HCT116 (cell line): Measurements from ENCODE around the gene DENND1A. TPM values are rescaled to one million over a fixed set of nuclear protein-coding genes. Genes with fewer than 3 reads are reported as not detected.

Source experiments
- ATAC-seq: fragments of 200-7000 bp; cut with Tn5 transposase; 2 replicates; pipeline ENCODE4 v1.9.1; 2020; ENCODE audit warnings: mild to moderate bottlenecking, moderate library complexity
- BruUV-seq: library from RNA; stranded (reverse); fragments of 400-500 nt; replicated peaks from 2 replicates; lab custom pipeline; 2021; lab: Mats Ljungman, UMichigan
- CTCF ChIA-PET: fragments of 300-600 bp; sonication (Branson Sonifier 250); formaldehyde crosslinking; loops from one replicate; lab custom pipeline; 2021; ENCODE audit warnings: antibody characterized with exemption; lab: Charles Lee
- POLR2A ChIA-PET: fragments of 300-600, 350-600 bp; sonication (Branson Sonifier 250); formaldehyde crosslinking; loops from one replicate; lab custom pipeline; 2021; ENCODE audit warnings: antibody characterized with exemption; lab: Charles Lee
- RAD21 ChIA-PET, 2 experiments: fragments of 300-600 bp; sonication (Branson Sonifier 250); formaldehyde crosslinking; loops; one replicate each; lab custom pipeline; 2023; ENCODE audit warnings: low total read pairs in 2 of 2; ENCODE audit not compliant: uncharacterized antibody in 2 of 2, unreplicated experiment in 2 of 2, low non-redundant PET in 1 of 2; lab: Charles Lee
- DNase-seq: peaks from one replicate; pipeline ENCODE4 v3.0.0-alpha.2; 2010; ENCODE audit warnings: low read depth, low spot score
- H2AFZ ChIP-seq: fragments of 200-600 bp; shearing (Covaris generic), sonication (generic); 2 replicates; pipeline ENCODE4 v1.6.1; 2017; ENCODE audit warnings: low read depth, mixed run types, mixed read lengths, antibody characterized with exemption, low read length; ENCODE audit not compliant: poor library complexity, severe bottlenecking
- H3K27ac ChIP-seq: 2 replicates; pipeline ENCODE4 v1.5.1; 2012; ENCODE audit warnings: low read depth, low read length
- H3K27me3 ChIP-seq: fragments of 200-600 bp; sonication (generic); 2 replicates; pipeline ENCODE4 v1.6.1; 2016; ENCODE audit warnings: mixed run types, low read length, mixed read lengths; ENCODE audit not compliant: insufficient read depth
- H3K36me3 ChIP-seq, 2 experiments: fragments of 200-500 bp in 1 of 2; fragments of 200-600 bp in 1 of 2; sonication (Bioruptor generic) in 1 of 2; sonication (generic) in 1 of 2; 2 replicates each; pipeline versions ENCODE4 v1.5.1 to v1.6.1; 2014 to 2016; ENCODE audit warnings: low read length in 2 of 2, inconsistent platforms in 1 of 2, mixed read lengths in 1 of 2, mixed run types in 1 of 2; ENCODE audit not compliant: insufficient read depth in 2 of 2, control insufficient read depth in 1 of 2
- H3K4me1 ChIP-seq, 2 experiments: fragments of 200-600 bp in 1 of 2; sonication (generic) in 1 of 2; 2 replicates each; pipeline versions ENCODE4 v1.5.1 to v1.6.1; 2012 to 2017; ENCODE audit warnings: low read length in 2 of 2, inconsistent platforms in 1 of 2, mild to moderate bottlenecking in 1 of 2, mixed read lengths in 1 of 2, mixed run types in 1 of 2, moderate library complexity in 1 of 2; ENCODE audit not compliant: insufficient read depth in 2 of 2, control insufficient read depth in 1 of 2
- H3K4me2 ChIP-seq: fragments of 200-600 bp; sonication (generic); 2 replicates; pipeline ENCODE4 v1.6.1; 2017; ENCODE audit warnings: mixed run types, low read length, mixed read lengths
- H3K4me3 ChIP-seq, 2 experiments: fragments of 200-600 bp in 1 of 2; sonication (generic) in 1 of 2; replicated peaks in 1 of 2; 2 replicates each; pipeline ENCODE4 v1.5.1; 2011 to 2016; ENCODE audit warnings: low read length in 2 of 2, control low read depth in 1 of 2, low read depth in 1 of 2, mild to moderate bottlenecking in 1 of 2, mixed read lengths in 1 of 2, mixed run types in 1 of 2
- H3K79me2 ChIP-seq: fragments of 200-600 bp; sonication (generic); 2 replicates; pipeline ENCODE4 v1.6.1; 2017; ENCODE audit warnings: mild to moderate bottlenecking, mixed run types, low read length, moderate library complexity, mixed read lengths; ENCODE audit not compliant: insufficient read depth
- H3K9ac ChIP-seq: fragments of 200-600 bp; sonication (generic); 2 replicates; pipeline ENCODE4 v1.6.1; 2016; ENCODE audit warnings: low read length, mixed read lengths
- H3K9me2 ChIP-seq: fragments of 200-600 bp; sonication (generic), shearing (Covaris generic); 2 replicates; pipeline ENCODE4 v1.6.1; 2017; ENCODE audit warnings: mixed run types, mild to moderate bottlenecking, moderate library complexity; ENCODE audit not compliant: insufficient read depth
- H3K9me3 ChIP-seq, 2 experiments: fragments of 200-500 bp in 1 of 2; fragments of 200-600 bp in 1 of 2; sonication (Bioruptor generic) in 1 of 2; sonication (generic) in 1 of 2; 2 replicates each; pipeline ENCODE4 v1.6.1; 2014 to 2017; ENCODE audit warnings: low read length in 2 of 2, mixed read lengths in 2 of 2, inconsistent platforms in 1 of 2, low read depth in 1 of 2, mild to moderate bottlenecking in 1 of 2, mixed run types in 1 of 2, moderate library complexity in 1 of 2; ENCODE audit not compliant: control insufficient read depth in 1 of 2, insufficient read depth in 1 of 2
- H4K20me1 ChIP-seq: fragments of 200-600 bp; sonication (generic), shearing (Covaris generic); 2 replicates; pipeline ENCODE4 v1.6.1; 2017; ENCODE audit warnings: mixed run types, mild to moderate bottlenecking, moderate library complexity; ENCODE audit not compliant: insufficient read depth
- CEBPB ChIP-seq: IDR thresholded peaks from 2 replicates; pipeline ENCODE4 v1.6.1; 2012; ENCODE audit warnings: low read depth
- EGR1 ChIP-seq: IDR thresholded peaks from 2 replicates; pipeline ENCODE4 v1.6.1; 2012; ENCODE audit warnings: low read depth
- EZH2 ChIP-seq: fragments of 200-600 bp; sonication (generic); IDR thresholded peaks from 2 replicates; pipeline ENCODE4 v1.6.1; 2017; ENCODE audit warnings: antibody characterized with exemption, mixed run types
- JUND ChIP-seq: IDR thresholded peaks from 2 replicates; pipeline ENCODE4 v1.6.1; 2012
- POLR2AphosphoS5 ChIP-seq: IDR thresholded peaks from 2 replicates; pipeline ENCODE4 v1.6.1; 2011; ENCODE audit warnings: mild to moderate bottlenecking, low read depth, low read length, moderate library complexity
- RAD21 ChIP-seq: IDR thresholded peaks from 2 replicates; pipeline ENCODE4 v1.6.1; 2012; ENCODE audit warnings: low read depth, mild to moderate bottlenecking
- SIN3A ChIP-seq: IDR thresholded peaks from 2 replicates; pipeline ENCODE4 v1.6.1; 2012; ENCODE audit warnings: low read depth
- SP1 ChIP-seq: IDR thresholded peaks from 2 replicates; pipeline ENCODE4 v1.6.1; 2012; ENCODE audit warnings: low read depth
- TCF7L2 ChIP-seq: IDR thresholded peaks from 2 replicates; pipeline ENCODE4 v1.7.0; 2011; ENCODE audit warnings: borderline replicate concordance, inconsistent platforms; ENCODE audit not compliant: insufficient read depth, insufficient read length; ENCODE audit errors: extremely low read depth
- ZFX ChIP-seq: fragments of 450-650 bp; IDR thresholded peaks from 2 replicates; pipeline ENCODE4 v1.6.1; 2017
- ZNF274 ChIP-seq: fragments of 200-500 bp; sonication (Bioruptor generic); IDR thresholded peaks from 2 replicates; pipeline ENCODE4 v1.6.1; 2014; ENCODE audit warnings: mild to moderate bottlenecking, low read depth, low read length, inconsistent platforms
- intact Hi-C: fragments of 100-400 bp; cut with micrococcal nuclease; formaldehyde crosslinking; loops from 2 replicates; pipeline ENCODE4 v1.10.0; 2022
- total RNA-seq: library from RNA; stranded (reverse); gene quantifications from one replicate; pipeline ENCODE4 v1.2.1, GENCODE V29; 2021; ENCODE audit not compliant: unreplicated experiment
- TF ChIP-seq, protein P1 (sequence below): IDR thresholded peaks from 2 replicates; pipeline ENCODE4 v1.6.1; 2012

The DENND1A gene
- total RNA-seq, 1 experiment from 2014 or later: 33.0 TPM

GRCh38 chr9:123525957-123526356 is 404.0 kb downstream of the DENND1A start (continued):
- TF ChIP-seq POLR2AphosphoS5 (no peak), ZNF274 (no peak)

- Histone ChIP-seq H3K36me3 (0 out of 4 replicates have a peak, but pooled peaks cover 0 to 4% of the 10 kb centered on the region in 2 experiments), H3K27ac (no peak overlapping the region), H3K9ac (no peak overlapping the region), H3K9me2 (no peaks in the 10 kb centered on the region), H3K79me2 (no peaks in the 10 kb centered on the region), H3K27me3 (no peaks in the 10 kb centered on the region), H3K4me3 (no peak overlapping the region), H3K4me1 (no peaks in the 10 kb centered on the region), H4K20me1 (no peaks in the 10 kb centered on the region), H3K4me2 (no peak overlapping the region)
- ATAC-seq: no peak
- no peak for DNase-seq
- ChIA-PET POLR2A (no interaction called here), RAD21 (no interaction called here), CTCF (no interaction called here)
- intact Hi-C loops: no loop called here
- BruUV-seq: no TSS peak
- TF ChIP-seq SP1 (no peak), EZH2 (no peak), JUND (no peak), TCF7L2 (no peak), EGR1 (no peak), SIN3A (no peak), CEBPB (no peak), ZFX (no peak)
- TF ChIP-seq, protein P1, sequence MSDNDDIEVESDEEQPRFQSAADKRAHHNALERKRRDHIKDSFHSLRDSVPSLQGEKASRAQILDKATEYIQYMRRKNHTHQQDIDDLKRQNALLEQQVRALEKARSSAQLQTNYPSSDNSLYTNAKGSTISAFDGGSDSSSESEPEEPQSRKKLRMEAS: no peak
- TF ChIP-seq, all 23 proteins: peak for 0
- peaks cover 4 to 6% of the 10 kb centered on the region in 2 experiments; a peak in 2 of 4 replicates for H3K9me3 ChIP-seq
- no peak overlapping the region for H2AFZ ChIP-seq
These were observed 404.5 kb downstream of the DENND1A start for GRCh38 chr9:123525424-123525823.

- TF ChIP-seq EZH2: no peak
- TF ChIP-seq ZNF274: no peak
- no peak for TF ChIP-seq RAD21
- no peak for TF ChIP-seq ZFX
- TF ChIP-seq POLR2AphosphoS5: no peak
- no peak for TF ChIP-seq TCF7L2
- Histone ChIP-seq H3K79me2 (no peaks in the 10 kb centered on the region), H3K4me1 (no peaks in the 10 kb centered on the region), H2AFZ (no peak overlapping the region), H3K27me3 (no peaks in the 10 kb centered on the region), H3K27ac (no peak overlapping the region), H3K9me2 (no peaks in the 10 kb centered on the region), H3K4me3 (no peak overlapping the region), H3K36me3 (no peaks in the 10 kb centered on the region), H3K9ac (no peak overlapping the region), H4K20me1 (no peaks in the 10 kb centered on the region), H3K9me3 (no peaks in the 10 kb centered on the region; a peak in 2 of 4 replicates), H3K4me2 (no peak overlapping the region)
- BruUV-seq: no TSS peak
- ChIA-PET CTCF (no interaction called here), RAD21 (no interaction called here), POLR2A (no interaction called here)
- DNase-seq (no peak), ATAC-seq (no peak)
- intact Hi-C loops: no loop called here
These were observed 405.1 kb downstream of the DENND1A start for GRCh38 chr9:123524866-123525265.
